Measurements from ENCODE around the gene MFSD11. TPM values are rescaled to one million over a fixed set of nuclear protein-coding genes. Genes with fewer than 3 reads are reported as not detected.

The MFSD11 gene
- polyA plus RNA-seq, 2 of the 4 experiments (the other 2 are of a cell fraction), result 17.5 to 26.0 TPM

GRCh38 chr17:76702076-76702475 is 35.8 kb upstream of the MFSD11 start:
- ATAC-seq (no peak), DNase-seq (ENCODE audit: low read depth in 1 of 2, low spot score in 1 of 2) (no peak), FAIRE-seq (no peak)
- WGBS (ENCODE audit: missing lambda C conversion rate), result 68% methylated on average over 2 of the region's 2 CpGs
- H3K4me2 ChIP-seq, result no peak overlapping the region
- H3K4me3 ChIP-seq, result no peak overlapping the region
- TF ChIP-seq POLR2AphosphoS2 (conservative IDR thresholded peaks at IDR 0.05; ENCODE audit: low read length) (no peak), USF2 (IDR thresholded peaks at IDR 0.05) (no peak), CEBPB (IDR thresholded peaks at IDR 0.05) (no peak), BHLHE40 (IDR thresholded peaks at IDR 0.05; ENCODE audit: low read depth, low read length) (no peak), TFCP2L1 (CRISPR knock-in tag; IDR thresholded peaks at IDR 0.05) (no peak), ZNF302 (CRISPR knock-in tag; IDR thresholded peaks at IDR 0.05) (no peak), EHF (CRISPR knock-in tag; IDR thresholded peaks at IDR 0.05) (no peak), NPAS2 (CRISPR knock-in tag; IDR thresholded peaks at IDR 0.05; ENCODE audit: borderline replicate concordance) (no peak), ELK1 (IDR thresholded peaks at IDR 0.05; ENCODE audit: low read depth, low read length) (no peak), NR3C1 (IDR thresholded peaks at IDR 0.05) (no peak), JUNB (IDR thresholded peaks at IDR 0.05) (no peak), POLR2A (IDR thresholded peaks at IDR 0.05; ENCODE audit: low read length) (no peak), E2F6 (IDR thresholded peaks at IDR 0.05; ENCODE audit: borderline replicate concordance, low read depth) (no peak), JUN (IDR thresholded peaks at IDR 0.05) (no peak)
- ChIA-PET POLR2A (no interaction called here), CTCF (interaction anchor here (0.7 to 26.0 kb wide), 6 partner anchors 12 to 241 kb away, joined by 3 to 456 read pairs (median 9); no protein-coding TSS in a partner anchor)
- H3K4me1 ChIP-seq, result no peaks in the 10 kb centered on the region
- no peak overlapping the region for H3K27ac ChIP-seq
- H3K9me3 ChIP-seq, result no peaks in the 10 kb centered on the region

DNA sequence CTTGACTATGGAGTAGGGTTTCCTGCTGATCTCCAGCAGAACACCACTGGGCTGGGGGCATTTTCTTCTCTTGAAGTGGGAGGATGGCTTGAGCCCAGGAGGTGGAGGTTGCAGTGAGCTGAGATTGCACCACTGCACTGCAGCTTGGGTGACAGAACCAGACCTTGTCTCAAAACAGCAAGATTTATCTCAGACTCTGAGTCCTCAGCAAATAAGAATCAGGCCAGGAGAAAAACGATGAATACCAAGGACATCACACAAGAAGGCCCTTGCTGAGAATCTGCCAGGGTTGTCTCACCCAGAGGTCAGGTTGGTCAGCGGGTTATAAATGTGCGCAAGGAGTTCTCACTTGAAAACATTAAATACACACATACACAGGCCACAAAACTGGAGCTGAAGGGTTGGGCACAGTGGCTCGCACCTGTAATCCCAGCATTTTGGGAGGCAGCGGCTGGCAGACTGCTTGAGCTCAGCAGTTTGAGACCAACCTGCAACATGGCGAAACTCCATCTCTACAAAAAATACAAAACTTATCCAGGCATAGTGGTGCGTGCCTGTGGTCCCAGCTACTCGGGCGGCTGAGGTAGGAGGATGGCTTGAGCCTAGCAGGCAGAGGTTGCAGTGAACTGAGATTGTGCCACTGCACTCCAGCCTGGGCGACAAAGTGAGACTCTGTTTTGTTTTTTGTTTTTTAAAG is 34.8 kb upstream of the MFSD11 start:
- FAIRE-seq (no peak), DNase-seq (ENCODE audit: low read depth in 1 of 2, low spot score in 1 of 2) (no peak), ATAC-seq (no peak)
- TF ChIP-seq SMC3 (IDR thresholded peaks at IDR 0.05) (no peak), POLR2A (IDR thresholded peaks at IDR 0.05; ENCODE audit: low read length) (no peak), HDAC2 (IDR thresholded peaks at IDR 0.05) (no peak), TFCP2L1 (CRISPR knock-in tag; IDR thresholded peaks at IDR 0.05) (no peak), USF2 (IDR thresholded peaks at IDR 0.05) (no peak), HOXA7 (CRISPR knock-in tag; IDR thresholded peaks at IDR 0.05) (no peak), KDM5A (IDR thresholded peaks at IDR 0.05) (no peak), RFX5 (IDR thresholded peaks at IDR 0.05) (no peak), NFE2L2 (conservative IDR thresholded peaks at IDR 0.05; ENCODE audit: low read length) (no peak), EHMT2 (IDR thresholded peaks at IDR 0.05; ENCODE audit: low read depth) (no peak), RCOR1 (IDR thresholded peaks at IDR 0.05; ENCODE audit: low read depth, low read length) (no peak), E2F6 (IDR thresholded peaks at IDR 0.05; ENCODE audit: borderline replicate concordance, low read depth) (no peak), EP300 (IDR thresholded peaks at IDR 0.05) (no peak), CBX2 (IDR thresholded peaks at IDR 0.05; ENCODE audit: borderline replicate concordance, low read depth) (no peak), RARB (CRISPR knock-in tag; IDR thresholded peaks at IDR 0.05) (no peak), MAFK (IDR thresholded peaks at IDR 0.05; ENCODE audit: partially characterized antibody) (no peak), RAD21 (conservative IDR thresholded peaks at IDR 0.05 in 1 of 2, IDR thresholded peaks at IDR 0.05 in 1 of 2) (no peak), ZC3H11A (IDR thresholded peaks at IDR 0.05) (no peak), POLR2AphosphoS2 (conservative IDR thresholded peaks at IDR 0.05; ENCODE audit: low read length) (no peak)
- TF ChIP-seq, protein P1, sequence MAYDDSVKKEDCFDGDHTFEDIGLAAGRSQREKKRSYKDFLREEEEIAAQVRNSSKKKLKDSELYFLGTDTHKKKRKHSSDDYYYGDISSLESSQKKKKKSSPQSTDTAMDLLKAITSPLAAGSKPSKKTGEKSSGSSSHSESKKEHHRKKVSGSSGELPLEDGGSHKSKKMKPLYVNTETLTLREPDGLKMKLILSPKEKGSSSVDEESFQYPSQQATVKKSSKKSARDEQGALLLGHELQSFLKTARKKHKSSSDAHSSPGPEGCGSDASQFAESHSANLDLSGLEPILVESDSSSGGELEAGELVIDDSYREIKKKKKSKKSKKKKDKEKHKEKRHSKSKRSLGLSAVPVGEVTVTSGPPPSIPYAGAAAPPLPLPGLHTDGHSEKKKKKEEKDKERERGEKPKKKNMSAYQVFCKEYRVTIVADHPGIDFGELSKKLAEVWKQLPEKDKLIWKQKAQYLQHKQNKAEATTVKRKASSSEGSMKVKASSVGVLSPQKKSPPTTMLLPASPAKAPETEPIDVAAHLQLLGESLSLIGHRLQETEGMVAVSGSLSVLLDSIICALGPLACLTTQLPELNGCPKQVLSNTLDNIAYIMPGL (CRISPR knock-in tag; IDR thresholded peaks at IDR 0.05; ENCODE audit: borderline replicate concordance), result no peak
- Histone ChIP-seq H3K4me1 (no peaks in the 10 kb centered on the region), H3K4me3 (no peak overlapping the region), H3K27ac (no peak overlapping the region), H3K9me3 (no peaks in the 10 kb centered on the region), H3K4me2 (no peak overlapping the region)
- WGBS (ENCODE audit: missing lambda C conversion rate), result 94% methylated on average over 10 of the region's 10 CpGs
- ChIA-PET POLR2A (no interaction called here), CTCF (interaction anchor here (0.5 to 26.0 kb wide), 8 partner anchors 11 to 1562 kb away, joined by 3 to 456 read pairs (median 4); partner anchors contain the start of gene MGAT5B)
